Measurements from ENCODE around the gene SF1.

The SF1 gene

DNA sequence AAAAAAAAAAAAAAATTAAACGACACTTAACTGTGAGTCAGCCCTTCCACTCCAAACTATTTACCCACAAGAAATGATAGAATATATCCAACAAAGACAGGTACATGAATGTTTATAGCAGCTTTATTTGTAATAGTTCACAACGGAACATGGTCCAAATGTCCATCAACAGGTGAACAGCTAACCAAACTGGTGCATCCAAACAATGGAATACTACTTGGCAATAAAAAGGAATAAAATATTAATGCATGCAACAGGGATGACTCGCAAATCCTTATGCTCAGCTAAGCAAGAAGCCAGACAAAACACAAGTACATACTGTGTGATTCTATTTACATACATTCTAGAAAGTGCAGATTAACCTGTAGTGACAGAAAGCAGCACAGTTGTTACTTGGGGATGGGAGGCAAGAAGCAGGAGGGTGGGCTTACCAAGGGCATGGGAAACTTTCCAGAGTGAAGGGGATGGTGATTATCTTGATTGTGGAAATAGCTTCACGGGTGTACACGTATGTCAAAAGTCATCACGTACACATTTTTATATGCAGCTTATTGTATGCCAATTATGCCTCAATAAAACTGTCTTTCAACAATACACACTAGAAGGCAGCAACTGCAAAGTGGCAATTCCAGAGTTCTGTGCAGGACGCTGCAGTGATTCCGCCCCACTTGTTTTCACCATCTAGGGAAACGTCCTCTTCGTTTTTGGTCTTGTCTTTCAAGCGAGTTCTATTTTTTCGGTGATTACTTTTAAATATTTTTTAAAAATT lies 6.7 kb upstream of the SF1 start:
- no peak for DNase-seq (ENCODE audit: low read depth)

DNA sequence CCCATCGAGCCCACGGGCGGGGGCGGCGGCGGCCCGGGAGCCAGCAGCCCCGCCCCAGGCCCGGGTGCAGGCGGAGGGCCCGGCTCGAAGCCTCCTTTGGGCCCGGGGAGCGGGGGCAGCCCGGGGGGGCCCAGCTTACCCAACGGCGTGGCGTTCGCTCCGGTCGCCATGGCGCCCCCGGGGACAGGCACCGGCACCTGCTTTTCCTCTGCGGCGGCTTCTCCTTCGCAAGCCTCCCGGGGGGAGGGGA lies 194 bp downstream of the SF1 start:
- DNase-seq (ENCODE audit: low read depth) = no peak

DNA sequence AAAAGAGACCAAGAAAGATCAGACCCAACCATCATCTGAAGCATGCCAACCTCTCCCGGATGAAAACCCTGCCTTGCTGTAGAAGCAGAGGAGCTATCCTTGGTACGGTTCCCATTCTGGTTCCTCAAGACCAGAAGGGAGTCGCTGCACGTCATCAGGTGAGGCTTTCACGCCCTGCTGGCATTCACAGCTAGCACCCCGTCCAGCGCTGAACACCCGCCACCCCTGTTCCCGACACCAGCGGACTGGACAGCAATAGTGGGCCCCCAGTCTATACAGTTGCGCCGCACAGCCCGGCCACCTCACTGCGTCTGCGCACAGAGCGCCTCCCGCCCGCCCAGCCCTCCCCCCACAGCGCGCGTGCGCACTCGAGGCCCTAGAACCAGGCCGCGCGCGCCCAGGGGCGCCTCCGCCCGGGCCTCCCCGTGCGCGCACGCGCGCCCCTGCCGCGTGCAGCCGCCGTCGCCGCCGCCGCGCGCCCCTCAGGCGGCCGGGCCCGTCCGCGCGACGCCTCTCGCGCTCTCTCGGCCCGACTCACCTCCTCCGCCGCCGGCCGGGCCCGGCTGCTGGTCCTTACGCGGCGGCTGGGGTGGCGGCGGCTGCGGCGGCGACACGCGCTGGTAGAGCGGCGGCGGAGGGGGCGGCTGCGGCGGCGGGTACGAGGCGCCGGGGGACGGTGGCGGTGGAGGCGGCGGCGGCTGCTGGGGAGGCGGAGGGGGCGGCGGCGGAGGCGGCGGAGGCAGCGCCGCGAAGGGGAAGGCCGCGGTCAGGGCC lies 706 bp downstream of the SF1 start:
- peak; percentile 76 for DNase-seq (ENCODE audit: low read depth)

DNA sequence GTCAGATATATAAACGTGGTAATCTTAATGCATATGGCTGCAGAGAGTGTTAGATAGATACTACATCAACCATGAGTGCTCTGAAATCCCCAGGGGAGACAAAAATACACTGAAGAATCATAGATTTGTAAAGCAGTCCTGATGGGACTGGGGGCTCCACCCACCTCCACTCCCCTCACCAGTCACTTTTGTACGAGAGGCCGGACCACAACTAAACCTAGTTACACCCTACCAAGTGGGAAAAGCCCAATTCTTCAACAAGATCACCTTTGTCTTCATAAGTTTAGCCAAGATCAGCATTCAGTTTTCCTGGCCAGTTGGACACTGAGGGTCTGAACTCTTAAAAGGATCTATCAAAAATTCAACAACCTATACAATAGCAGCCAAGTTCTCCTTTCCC lies 1.5 kb downstream of the SF1 start:
- DNase-seq (ENCODE audit: low read depth) = no peak

DNA sequence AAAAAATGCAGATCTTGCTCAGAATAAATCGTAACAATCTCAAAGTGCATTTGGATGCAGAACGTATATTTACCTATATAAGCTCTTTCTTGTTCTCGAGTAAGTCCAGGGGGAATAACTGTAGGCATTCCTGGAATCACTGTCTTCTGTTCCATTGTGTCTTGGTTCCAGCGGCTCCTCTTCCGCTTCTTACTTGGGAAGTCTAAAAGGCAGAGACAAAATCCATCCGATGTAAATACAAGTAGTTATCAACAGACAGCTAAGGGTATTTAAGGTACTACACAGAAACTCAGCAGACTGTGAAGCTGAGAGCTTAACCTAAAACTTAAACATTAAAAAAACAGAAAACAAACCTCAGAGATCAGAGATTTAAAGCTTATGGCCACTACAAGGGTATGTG lies 1.9 kb downstream of the SF1 start:
- no peak for DNase-seq (ENCODE audit: low read depth)

DNA sequence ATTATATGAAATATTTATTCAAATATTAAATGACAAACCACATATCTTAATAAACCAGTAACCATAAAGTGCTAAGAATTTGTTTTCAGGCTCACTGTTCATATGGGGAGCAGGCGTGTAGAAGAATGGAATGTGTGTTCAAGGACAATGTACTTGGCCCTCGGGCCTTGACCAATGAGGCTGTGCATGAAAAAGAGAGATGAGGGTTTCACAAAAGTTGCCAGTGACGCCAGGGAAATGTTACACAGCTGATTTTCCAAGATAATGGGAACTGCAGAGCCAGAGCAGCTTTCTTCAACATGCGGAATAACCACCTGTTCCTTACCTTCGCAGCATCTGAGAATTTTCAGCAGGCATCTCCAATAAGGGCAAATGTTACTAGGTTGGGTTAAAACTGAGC lies 4.2 kb downstream of the SF1 start:
- no peak for DNase-seq (ENCODE audit: low read depth)

DNA sequence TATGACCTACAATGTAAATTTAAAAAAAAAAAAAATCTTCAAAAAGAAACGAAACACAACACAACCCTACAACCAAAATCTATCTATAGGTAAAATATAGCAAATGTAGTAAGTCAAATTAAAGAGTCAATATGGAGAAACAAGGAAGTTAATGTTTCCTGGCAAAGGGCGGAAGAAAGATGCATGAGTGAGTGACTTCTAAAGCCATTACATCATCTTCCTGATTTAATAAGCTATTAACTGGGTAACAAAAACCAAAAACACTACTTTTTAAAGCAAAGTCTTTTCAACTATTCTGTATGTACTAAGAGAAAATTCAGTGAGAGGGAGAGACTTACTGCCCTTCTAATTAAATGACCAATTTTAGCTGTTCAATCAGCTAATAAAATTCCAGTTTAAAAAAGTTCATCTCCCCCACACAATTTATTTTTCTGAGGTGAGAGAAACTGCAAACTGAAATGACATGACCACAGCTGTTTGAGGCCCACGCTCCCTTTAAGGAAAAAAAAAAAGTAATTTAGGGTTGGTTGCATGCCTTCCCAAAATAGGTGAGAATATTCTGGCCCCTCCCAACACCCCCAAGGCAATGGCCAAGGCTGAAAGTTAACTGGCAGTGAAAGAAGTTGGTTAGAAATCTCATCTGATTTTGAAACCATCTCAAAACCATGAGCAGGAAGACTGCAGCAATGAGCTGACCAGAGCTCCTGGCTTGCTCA lies 5.9 kb downstream of the SF1 start:
- DNase-seq (ENCODE audit: low read depth) = no peak

DNA sequence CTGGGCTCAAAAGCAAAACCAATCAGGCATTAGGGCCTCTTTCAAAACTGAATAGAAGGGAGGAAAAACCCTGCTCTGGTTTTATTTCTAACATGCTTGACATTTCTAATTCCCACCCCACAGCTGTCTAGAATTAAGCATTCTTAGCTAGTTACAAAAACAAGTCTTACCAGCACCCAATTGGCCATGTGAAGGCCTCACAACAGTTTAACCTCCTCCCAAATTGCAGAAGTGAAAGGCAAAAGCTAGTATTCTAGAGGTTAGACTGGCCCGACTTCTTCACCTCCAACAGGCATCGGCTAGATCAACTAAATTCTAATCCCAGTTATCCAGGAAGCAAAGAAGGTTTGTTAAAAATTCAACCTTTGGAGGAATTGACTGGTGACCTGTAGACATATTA lies 6.5 kb downstream of the SF1 start:
- no peak for DNase-seq (ENCODE audit: low read depth)

DNA sequence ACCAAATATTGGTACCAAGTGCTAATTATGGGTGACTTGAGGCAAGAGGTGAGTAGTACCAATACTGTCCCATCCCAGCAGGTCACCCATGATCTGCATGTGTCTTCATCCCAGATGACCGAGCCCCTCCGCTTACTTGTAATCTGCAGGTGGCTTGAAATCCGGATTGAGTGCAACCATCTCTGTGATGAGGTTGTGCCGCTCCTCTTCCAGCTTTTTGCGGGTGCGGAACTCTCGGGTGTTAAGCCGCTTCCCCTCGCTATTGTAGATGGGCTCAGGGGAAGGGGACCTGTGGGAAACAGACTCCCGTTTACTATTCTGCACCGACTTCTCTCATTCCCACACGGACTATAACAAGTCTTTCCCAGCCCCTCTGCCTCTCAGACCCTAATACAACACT lies 8.2 kb downstream of the SF1 start:
- DNase-seq (ENCODE audit: low read depth) = no peak

DNA sequence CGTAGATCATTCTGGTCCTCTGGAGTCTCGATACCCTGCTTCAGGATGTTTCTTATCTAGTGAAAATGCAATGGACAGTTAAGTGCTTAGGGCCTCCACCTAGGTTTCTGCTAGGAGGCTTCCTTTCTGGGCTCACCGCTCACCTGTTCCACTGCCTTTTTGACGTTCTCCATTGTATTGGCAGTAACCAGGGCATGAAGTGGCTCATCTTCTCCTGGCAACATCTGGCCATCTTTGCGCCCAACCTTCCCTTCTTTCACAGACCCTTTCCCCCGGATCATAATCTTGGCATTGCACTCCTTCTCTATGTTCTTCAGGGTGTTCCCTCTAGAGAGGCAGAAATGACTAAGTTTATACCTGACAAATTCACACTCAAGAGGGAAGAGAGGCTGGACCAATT lies 9.1 kb downstream of the SF1 start:
- DNase-seq (ENCODE audit: low read depth) = no peak

DNA sequence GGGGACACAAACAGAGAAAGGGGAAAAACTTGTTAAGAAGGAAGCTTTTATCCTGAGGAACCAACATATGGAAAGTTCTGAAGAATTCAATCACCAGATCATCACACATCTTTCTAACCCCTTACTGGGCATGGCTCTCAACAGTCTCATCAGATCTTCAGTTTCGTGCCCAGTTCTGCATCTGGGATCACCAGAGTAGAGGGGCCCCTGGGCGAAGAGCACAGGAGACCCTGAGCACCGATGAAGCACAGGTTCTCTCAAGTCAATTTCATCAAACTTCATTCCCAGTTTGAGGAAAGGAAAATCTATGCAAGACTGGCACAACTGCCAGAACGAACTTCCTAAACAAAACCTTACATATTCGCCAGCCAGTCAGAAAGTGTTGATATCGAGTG lies 10.0 kb downstream of the SF1 start:
- DNase-seq (ENCODE audit: low read depth) = no peak

DNA sequence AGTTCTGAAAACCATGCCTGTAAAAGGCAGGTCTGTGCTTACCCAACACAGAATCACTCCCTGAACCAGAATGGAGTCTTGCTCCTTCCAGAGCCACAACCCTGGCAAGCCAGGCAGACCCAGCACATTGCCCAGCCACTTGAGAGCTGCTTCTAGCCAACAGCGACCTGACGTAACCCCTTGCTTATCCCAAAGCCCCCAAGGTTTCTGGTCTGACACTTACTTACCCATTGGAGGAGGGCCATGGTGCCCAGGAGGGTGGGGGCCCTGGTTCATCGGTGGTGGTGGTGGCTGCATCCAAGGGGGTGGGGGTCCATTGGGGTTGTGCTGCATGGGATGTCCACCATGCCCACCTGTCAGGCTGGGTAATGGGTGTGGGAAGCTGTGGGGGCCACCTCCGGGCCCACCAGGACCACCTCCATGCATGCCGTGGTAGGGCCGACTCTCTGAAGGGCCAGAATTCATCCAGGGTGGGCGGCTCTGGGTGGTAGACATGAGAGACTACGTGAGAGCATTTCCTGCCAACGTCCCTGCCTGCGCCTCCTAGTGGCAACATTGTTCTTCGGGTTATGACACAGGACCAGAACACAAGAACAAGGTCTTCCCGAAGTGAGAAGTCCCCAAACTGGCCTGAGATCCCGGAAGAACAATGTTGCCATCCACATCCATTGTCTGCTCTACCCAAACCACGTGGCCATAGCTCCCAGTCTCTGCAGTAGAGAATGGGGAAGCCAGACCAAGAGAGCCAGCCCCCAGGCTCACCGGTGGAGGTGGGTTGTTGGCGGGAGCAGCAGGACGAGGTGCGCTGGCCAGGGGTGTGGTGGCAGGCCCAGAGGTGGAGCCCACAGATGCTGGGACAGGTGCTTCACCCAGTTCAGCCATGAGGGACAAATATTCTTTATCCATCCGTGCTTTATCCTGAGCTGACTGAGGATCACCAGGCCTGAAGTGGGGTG lies 10.7 kb downstream of the SF1 start:
- peak; percentile 65 for DNase-seq (ENCODE audit: low read depth)

DNA sequence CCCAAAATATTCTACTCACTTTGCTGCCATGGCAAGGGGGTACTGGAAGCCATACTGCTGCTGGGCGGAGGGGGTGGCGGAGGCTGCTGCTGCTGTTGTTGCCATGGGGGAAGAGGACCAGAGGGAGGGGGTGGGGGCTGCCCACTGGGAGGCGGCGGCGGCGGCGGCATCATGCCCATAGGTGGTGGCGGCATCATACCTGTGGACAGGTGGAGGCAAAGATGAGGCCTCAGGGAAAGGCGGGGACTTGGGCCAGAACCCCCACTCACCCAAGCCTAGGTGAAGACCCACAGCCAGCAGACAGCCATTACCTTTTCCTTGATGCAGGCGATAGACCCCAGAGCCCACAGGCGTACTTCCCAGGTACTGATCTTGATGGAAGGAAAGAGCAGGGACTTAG lies 11.5 kb downstream of the SF1 start:
- DNase-seq (ENCODE audit: low read depth) = no peak

DNA sequence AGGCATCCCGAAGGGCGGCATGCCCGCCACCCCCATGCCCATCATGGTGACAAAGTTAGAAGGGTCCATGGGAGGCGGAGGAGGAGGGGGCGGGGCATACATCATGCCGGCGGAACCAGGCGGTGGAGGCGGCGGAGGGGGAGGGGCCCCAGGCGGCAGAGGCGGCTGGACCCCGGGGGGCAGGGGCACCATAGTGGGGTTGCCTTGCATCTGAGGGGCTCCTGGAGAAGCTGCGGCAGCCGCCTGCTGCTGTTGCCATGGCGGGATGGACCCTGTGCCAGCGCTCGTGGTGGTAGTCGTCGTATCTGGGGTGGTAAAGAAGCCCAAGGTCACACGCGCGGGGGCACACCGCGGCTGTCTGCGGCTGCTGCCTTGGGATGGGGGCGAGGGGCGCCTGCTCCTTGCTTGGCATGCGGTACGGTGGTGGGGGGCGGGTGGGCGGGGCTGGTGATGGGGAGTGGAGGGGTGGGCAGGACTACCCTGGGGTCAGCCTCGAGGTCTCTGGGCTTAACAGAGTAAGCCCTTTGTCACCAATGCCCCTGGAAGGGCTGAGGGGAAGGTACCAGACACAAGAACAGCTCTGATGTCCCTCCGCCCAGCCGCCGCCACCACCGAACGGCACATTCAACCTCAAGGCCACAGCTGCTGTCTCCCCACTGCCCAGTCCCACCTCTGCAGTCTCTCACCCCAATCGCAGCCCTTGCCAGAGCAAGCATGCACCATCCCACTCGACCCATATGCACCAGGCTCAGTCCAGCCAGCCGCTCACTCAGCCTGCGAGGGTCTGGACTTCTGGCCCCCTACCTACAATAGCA lies 12.3 kb downstream of the SF1 start:
- no peak for DNase-seq (ENCODE audit: low read depth)

DNA sequence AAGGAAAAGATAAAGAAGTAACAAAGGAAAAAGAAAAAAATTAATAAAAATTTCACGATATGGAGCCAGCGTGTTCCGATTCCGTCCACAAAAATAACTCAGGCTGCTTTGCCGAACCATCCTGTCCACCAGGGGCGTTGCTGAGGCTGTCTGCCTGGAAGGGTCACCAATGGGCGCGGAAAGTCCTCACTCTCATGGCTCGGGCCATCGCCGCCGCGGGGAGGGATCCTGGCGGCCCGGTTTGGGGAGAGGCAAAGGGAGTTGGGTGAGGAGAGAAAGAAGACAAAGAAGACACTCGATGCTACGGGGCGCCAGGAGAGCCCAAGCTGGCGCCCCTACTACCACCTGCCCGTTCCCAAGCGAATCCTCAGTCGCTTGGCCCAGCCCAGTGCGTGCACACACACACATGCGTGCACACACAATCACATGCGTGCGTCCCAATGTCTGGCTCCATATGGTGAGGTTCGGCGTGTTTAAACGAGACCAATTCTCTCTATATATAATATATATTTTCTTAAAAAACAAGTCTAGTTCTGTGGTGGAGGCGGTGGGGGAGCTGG lies 13.0 kb downstream of the SF1 start:
- no peak for DNase-seq (ENCODE audit: low read depth)

DNA sequence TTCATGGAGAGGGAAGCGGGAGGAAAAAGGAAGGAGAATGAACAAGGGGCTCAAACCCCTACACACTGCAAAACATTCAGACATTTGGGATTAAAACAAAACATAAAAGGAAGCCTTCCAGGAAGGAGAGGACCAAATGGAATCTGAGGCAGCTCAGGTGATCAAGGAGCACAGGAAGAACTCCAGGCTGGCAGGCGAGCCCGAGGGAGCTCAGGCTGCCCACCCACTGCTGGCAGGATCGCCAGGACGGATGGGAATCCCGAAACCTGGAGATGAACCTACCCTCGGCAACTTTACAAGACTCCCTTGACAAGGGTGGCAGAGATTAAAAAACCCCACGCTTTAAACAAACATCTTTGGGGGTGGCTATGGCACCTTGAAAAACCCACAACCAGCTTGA lies 13.6 kb downstream of the SF1 start:
- DNase-seq (ENCODE audit: low read depth) = no peak

DNA sequence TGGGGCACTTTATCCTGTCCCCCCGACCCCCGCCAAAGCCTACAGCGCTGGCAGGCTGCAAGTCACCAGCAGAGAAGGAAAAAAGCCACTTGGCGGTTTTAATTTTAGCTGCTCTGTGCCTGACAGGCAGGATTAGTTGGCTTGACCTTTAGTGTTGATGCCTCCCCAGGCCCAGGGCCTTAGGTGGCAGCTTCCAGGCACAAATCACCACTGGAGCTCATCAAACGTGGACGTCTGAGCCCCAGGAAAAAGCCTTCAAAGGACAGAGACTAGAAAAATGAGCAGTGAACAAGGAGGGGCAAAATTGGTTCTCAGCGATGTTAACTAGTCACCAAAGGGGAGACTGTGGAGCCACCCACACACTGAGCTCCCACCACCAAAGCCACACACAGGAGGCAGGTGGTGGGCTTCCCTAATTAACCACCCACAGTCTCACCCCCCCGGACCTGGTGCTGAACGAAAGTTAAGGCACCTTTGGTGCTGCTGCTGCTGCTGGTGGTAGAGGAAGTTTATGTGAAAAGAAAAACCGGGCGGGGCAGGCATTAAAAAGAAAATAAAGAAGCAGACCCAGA lies 14.2 kb downstream of the SF1 start:
- DNase-seq (ENCODE audit: low read depth) = no peak

DNA sequence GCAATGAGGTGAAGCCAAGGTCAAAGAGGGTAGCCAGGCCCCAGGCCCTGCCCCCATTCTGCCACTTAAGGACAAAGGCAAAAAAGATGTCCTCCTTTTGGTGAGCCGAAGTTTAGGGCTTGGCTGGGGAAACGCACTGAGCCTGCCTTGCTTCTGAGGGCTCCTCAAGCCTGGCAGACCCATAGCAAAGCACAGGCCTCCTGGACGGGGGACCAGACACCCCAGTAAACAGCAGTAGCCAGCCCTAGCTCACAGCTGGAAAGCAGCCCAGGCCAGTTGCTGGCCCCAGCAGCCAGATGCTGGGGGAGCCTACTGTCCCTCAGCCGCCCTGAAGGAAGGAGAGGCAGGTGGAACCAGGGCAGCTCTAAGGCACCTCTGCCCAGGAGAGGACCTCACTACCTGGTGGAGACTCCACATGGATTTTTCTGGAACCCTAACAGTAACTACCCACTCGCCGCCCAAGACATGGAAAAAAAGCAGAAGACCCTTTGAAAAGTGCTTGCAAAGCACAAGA lies 14.8 kb downstream of the SF1 start:
- DNase-seq (ENCODE audit: low read depth) = no peak

DNA sequence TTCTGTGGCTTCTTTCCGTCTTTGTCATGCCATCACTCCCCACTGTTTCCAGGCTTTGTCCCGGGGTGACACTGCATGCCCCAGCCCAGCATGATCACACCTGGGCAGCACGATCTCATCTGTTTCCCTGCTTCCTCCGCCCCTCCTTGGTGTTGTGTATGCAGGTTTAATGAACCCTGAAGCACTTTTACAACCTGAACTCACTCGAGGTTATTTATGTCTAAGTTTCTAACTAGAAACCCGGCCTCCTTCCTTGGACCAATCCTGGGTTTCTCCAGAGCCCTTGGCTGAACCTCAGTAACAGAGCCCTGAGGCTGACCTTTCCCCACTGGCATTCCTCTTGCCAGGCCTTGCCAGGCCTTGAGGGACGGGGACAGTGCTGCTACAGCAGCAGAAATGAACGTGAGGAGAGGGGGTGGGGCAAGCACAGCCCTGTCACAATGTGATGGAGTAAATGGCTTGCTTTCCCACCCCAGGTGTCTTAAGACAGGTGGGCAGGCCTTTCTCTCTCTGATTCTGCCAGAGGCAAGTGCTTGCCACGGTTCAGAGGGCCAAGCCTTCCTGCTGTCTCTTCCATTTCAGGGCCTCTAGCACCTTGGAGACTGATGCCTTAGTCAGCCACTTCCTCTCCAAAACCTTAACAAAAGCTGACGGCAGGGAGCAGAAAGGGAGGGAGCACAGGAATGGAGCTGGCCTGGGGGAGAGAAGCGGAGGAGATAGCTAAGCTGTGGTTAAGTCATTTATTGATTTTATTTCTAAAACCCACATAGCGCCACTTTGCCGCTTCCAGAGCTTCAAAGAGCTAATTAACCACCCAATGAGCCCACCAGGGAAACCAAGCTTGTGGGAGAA lies 15.4 kb downstream of the SF1 start:
- DNase-seq (ENCODE audit: low read depth) = no peak

DNA sequence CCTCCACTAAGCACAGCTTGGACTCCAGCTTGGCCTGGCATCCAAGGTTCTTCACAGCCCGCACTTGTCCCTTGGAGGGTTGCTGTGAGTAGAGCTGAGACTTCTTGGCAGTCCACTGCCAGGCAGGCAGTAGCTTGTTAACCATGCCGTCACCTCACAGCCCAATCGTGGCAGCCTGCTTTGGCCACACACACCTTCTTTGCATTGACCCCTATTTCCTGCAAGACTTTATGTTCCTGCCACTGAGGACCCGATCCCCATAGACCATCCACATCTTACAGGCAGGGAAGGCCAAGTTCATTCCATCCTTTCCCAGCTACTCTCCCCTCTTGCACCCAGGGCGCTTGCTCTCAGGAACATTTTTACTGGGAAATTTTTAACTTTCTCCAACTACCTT lies 16.1 kb downstream of the SF1 start:
- DNase-seq (ENCODE audit: low read depth) = no peak
